Ecto neural progenitor cell (in vitro differentiated cells): ENCODE measurements around the gene TSNAX.
"Not testable (repeated sequence)": the region's sequence is repeated elsewhere in the genome, so short reads cannot be mapped to it uniquely, and the experiment has no call there.

Experiments used
- DNase-seq: peaks from one replicate; pipeline ENCODE4 v3.0.0-alpha.2; 2018; ENCODE audit warnings: low spot score

Gene TSNAX

DNA sequence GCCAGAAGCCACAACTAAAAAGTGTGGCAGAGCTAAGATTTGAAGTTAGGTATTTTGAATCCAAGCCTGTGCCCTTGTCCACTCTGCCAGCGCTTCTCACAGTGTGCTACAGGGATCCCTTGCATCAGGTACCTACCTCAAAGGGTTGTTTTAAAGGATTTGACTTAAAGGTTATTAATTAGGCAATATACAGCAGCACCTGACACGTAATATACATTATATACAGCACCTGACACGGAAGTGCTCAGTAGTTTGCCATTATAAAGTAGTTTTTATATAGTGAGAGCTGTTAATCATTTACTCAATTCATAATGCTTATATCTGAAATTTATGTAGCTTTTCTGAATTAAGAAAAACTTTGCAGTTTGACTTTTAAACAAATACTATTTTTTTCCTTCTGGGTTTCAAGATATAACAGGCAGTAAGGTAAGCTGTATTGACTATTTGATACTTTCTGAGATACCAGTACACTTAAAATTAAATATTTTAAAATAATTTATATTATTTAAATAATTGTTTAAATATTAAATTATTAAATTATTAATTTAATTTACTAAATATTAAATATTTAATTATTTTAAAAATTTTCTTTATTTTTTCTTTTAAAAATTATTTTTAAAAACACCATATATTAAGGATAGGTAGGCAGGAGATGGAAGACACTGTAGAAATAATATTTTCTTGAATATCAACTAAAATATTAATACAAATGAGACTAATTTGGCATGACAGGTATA is 33.3 kb downstream of the TSNAX start:
- DNase-seq, result no peak

DNA sequence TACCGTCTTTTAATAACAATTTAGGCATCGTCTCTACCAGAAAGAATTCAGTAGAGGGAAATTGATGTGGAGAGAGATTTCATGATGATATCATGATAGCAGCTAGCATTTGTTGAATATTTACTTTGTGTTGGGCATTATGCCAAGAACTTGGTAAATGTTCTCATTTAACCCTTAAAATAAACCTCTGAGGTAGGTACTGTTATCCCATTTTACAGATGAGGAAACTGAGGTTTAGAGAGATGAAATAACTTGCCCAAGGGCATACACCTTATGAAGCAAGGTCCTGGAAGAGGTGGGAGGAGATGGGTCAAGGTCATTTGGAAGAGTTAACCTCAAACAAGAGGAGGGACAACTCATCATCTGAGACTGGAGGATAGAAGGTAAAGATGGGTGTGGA is 34.8 kb downstream of the TSNAX start:
- no peak for DNase-seq

DNA sequence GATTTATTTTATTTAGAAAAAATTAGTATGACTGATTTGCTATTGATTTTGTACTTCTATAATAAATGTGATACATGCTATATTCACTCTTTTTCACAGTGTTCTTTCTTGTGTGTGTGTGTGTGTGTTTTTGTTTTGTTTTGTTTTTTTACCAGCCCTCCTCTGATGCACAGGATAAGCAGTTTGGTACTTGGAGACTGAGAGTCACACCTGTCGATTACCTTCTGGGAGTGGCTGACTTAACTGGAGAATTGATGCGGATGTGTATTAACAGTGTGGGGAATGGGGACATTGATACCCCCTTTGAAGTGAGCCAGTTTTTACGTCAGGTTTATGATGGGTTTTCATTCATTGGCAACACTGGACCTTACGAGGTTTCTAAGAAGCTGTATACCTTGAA is 35.9 kb downstream of the TSNAX start:
- DNase-seq, result no peak

DNA sequence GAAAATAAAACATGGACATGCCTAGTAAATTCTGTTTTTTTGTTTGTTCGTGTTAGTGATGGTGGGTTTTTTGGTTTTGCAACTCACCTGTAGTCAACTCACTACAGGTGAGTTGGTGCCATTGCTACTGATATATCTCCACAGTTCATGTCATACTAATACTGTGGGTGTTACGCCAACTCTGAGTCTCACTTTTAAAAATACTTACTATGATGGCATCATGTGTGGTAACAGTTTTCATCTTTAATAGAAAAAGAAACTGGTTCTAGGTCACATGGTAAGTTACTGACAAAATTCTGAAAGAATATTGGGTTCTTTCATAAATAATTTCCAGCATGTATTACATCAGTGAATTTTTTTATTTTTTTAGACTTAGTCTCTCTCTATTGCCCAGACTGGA is 38.0 kb downstream of the TSNAX start:
- DNase-seq, result no peak

DNA sequence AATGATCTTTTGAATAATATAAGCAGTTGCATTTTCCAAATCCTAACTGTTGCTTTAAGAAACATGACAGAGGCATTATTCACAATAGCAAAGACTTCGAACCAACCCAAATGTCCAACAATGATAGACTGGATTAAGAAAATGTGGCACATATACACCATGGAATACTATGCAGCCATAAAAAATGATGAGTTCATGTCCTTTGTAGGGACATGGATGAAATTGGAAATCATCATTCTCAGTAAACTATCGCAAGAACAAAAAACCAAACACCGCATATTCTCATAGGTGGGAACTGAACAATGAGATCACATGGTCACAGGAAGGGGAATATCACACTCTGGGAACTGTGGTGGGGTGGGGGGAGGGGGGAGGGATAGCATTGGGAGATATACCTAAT is 41.8 kb downstream of the TSNAX start:
- not testable (repeated sequence) for DNase-seq

DNA sequence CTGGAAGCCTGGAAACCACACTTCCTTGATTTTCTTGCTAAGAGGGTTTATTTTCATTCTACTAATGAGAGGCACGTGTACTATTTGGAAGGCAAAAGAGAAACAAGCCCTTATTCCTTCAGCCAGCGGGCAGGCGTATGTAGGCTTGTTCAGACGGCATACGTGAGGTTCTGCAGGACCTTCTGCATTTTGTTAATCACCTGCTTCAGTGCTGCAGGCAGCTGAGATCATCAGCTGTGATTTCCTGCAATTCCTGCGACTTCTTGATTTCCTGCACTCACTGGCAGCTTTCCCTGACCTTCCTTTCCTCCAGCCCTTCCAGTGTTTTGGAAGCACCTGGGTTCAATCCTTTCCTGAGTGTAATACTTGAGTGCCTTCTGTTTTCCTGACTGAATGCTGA is 43.4 kb downstream of the TSNAX start:
- DNase-seq, result no peak

DNA sequence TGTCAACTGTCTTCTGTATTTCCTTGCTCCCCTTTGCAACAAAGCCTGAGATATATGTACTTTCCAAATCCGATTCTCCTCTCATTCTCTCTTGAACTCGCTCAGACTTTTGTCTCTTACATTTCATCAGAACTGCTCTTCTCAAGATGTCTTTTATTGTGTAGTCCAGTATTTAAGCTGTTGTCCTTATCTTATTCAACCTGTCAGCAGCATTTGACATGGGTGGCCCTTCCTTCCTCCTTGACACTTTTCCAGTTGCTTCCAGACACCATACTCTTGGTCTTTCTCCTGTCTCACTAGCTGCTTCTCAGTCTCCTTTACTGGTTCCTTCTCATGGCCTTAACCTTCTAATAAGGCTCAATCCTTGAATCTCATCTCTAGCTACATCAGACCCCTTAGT is 47.0 kb downstream of the TSNAX start:
- no peak for DNase-seq

DNA sequence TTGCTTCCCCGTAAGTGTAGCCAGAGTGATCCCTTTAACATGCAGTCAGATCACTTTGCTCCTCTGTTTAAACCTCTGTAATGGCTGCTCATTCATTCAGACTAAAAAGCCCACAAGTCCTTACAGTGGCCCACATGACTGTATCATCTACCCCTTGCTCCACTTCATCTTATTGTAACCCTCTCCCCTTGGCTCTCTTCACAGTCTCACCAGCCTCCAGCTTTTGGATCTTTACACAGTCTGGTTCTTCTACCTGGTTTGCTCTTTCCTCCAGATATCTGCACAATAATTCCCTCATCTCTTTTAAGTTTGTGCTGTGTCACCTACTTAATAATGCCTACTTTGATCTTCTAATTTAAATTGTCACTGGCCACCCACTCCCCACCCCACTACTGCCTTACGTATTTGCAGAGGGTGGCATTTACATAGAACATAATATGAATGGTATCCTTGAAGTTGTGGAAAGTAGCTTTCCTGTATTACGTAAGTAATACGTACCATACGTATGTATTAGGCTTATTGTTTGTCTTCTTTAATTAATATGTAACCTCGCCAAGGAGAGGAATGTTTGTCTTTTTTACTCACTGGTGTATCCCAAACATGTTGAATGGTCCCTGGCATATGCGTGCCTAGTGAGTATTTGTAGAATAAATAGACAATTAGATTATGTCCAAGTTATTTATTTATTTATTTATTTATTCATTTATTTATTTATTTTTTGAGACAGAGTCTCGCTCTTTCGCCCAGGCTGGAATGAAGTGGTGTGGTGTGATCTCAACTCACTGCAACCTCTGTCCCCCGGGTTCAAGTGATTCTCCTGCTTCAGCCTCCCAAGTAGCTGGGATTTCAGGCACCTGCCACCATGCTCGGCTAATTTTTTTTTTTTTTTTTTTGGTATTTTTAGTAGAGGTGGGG is 48.6 kb downstream of the TSNAX start:
- no peak for DNase-seq

DNA sequence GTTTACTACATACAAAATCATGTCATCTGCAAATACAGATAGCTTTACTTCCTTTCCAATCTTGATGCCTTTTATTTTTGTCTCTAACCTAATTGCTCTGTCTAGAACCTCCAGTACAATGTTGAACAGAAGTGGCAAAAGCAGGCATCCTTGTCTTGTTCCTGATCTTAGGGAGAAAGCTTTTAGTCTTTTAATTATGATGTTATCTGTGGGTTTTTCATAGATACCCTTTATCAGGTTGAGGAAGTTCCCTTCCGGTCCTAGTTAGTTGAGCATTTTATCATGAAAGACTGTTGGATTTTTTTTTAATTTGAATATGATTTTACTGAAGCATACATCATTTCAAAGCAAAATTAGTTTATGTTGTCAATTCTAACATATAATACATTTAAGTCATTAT is 52.4 kb downstream of the TSNAX start:
- no peak for DNase-seq

DNA sequence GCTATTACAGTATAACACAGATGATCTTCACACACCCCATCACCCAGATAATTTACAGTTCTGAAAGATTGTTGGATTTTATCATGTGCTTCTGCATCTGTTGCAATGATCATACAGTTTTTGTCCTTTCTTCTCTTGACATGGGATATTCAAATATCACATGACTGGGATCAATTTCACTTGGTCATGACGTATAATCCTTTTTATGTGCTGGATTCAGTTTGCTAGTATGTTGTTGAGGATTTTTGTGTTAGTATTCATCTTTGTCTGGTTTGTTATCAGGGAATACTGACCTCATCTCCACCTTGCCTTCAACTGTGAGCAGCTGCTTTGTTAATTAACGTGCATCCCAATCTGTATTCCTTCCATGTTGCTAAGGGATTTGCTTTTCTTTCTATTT is 53.4 kb downstream of the TSNAX start:
- no peak for DNase-seq

DNA sequence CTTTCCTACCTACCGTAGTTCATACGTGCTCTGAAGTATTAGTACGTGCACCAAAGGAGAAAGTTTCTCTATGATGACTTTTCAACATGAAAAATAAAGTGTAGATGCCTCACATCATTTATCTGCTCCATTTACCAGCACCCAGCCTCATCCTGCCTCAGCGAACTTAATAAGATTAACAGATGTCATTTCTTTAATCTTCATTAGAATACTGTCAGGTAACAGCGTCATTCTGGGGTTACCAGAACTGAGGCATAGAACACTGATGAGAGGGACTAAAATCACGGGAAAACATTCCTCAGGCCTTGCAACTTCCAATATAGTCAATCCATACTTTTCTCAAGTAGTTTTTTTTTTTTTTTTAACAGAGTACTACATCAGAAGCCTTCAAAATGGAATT is 54.9 kb downstream of the TSNAX start:
- DNase-seq, result no peak

DNA sequence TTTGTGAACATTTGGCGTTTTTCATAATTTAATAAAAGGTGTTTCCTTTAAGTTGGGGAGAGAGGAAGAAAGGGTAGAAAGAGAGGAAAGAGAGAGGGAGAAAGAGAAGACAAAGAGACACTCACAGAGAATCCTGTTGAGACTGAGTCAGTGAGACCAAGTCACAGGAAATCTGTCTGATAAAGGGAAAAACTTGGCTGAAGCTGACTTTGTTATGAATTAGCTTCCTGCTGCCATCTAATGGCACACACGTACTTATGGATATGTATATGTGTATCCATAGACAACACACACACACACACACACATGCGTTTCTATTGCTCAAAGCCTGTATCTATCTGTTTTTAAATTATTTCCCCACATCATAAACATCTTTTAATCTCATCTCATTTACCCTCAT is 55.6 kb downstream of the TSNAX start:
- no peak for DNase-seq

DNA sequence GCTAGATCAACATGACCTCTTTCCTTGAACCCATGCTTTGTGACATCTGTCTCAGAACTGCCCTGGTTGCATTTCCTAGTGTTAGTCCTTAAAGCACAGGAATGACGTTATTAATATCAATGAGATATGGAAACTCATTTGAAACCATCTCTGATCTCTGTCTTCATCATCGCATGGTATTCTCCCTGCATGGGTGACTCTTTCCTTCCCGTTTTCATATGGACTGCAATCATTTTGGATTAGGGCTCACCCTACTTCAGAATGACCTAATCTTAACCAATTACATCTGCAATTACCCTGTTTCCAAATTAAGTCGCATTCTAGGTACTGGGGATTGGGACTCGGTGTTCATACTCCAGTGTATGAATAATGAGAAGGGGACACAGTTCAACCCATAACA is 56.5 kb downstream of the TSNAX start:
- DNase-seq, result no peak

DNA sequence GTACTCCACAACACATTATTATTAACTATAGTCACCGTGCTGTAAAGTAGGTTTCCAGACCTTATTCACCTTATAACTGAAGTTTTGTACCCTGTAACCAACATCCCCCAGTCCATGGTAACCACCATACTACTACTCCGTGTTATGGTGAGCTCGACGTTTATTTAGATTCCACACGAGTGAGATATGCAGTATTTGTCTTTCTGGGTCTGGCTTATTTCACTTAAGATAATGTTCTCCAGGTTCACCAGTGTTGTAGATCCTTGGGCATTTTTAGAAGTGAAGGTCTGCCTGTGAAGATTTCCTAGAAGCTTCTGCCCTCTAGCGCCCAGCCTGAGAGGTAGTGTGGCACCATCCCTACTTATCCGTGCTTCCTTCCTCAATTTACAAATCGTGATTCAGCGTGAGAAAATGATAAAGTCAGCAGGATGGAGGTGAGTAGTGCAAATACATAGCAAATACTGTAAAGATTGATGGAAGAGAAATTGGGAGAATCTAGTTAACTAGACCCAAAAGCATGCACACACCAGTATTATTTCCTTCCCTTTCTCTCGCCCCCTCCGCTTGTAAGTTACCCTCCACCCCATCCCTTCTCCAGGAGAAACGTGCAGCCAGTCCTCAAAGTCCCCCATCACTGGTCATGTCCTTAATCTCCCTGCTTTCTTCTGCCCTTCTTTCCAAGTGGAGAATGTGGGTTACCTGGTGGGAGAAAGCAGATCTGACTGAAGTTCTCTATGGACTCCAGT is 62.2 kb downstream of the TSNAX start:
- no peak for DNase-seq

DNA sequence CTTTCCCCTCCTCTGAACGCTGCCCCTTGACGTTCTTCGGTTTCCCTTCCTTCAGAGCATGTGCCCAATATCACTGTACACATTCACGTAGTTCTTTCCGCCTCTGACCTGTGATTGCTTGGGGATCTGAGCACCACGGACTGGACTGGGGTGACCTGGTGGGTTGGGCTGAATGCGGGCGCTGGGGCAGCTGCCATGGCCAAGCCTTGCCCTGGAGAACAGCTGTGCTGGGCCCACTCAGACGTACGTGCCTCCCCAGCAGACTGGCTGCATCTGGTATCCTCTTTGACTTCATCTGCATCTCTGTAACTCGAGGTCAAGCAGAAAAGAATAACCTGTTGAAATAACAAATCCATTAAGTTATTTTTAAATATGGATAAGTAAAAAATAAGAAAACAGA is 63.0 kb downstream of the TSNAX start:
- DNase-seq, result no peak

DNA sequence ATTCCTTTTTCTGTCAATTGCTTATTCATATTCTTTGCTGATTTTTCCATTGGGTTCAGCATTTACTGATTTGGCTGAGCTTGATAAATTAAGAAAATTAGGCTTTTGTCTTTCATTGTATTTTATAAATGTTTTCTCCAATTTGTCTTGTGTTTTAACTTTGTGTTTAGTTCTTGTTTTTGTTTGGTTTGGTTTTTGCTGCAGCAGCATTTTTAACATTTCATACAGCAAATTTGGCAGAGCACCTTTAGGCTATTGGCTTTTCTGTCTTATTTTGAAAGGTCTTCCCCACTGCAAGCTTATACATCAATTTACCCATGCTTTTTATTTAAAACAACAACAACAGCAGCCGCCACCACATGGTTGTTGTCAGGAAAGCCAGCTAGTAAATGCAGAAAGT is 64.3 kb downstream of the TSNAX start:
- no peak for DNase-seq

DNA sequence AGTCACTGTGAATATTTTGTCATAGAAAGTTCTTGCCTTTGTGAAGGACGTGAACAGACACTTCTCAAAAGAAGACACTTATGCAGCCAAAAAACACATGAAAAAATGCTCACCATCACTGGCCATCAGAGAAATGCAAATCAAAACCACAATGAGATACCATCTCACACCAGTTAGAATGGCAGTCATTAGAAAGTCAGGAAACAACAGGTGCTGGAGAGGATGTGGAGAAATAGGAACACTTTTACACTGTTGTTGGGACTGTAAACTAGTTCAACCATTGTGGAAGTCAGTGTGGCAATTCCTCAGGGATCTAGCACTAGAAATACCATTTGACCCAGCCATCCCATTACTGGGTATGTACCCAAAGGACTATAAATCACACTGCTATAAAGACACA is 64.8 kb downstream of the TSNAX start:
- DNase-seq, result not testable (repeated sequence)

DNA sequence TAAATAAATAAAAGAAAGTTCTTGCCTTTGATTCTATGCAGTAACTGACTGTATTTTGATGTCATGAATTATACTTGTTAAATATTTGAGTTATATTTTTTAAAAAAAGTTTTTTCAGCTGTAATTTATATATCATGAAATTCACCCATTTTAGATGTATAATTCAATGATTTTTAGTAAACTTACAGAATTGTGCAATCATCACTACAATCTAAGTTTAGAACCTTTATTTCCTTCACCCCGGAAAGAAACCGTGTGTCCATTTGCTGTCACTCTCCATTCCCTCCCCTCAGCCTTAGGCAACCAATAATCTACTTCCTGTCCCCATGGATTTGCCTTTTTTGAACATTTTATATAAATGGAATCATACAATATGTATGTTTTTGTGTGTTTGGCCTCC is 65.7 kb downstream of the TSNAX start:
- no peak for DNase-seq

DNA sequence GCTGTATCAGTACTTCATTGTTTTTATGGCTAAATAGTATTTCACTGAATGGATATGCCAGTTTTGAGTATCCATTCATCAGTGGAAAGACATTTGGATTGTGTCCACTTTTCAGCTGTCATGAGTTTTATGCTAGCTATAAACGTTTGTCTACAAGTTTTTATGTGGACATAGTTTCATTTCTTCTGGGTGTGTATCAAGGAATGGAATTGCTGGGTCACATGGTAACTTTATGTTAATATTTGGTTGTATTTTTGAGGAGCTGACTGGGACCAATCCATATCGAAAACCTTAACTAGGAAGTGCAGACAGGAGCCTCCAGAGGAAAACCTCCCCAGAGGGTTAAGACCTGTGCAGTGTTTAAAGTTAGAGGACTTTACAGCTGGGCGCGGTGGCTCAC is 66.3 kb downstream of the TSNAX start:
- no peak for DNase-seq

DNA sequence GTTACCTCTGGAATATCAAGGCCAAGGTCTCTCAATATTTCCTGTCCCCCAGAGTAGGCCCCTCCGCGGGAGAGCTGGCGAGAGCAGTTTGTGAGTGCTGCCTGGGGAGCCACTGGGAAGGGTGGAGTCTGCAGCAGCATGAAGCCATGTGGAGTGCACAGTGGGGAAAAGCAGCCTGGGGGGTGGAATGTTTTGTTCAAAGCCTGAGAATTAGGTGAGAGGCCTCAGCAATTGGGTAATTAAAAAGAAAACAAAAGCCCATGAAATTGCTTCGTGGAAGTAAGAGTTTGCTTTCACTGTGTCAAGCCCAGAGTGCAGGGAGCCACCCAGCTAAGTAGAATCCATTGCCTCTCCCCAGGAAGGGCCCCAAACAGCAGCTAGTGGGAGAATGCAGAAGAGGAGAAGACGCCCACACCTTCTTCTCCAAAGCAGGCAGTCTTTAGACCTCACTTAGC is 67.9 kb downstream of the TSNAX start:
- no peak for DNase-seq

DNA sequence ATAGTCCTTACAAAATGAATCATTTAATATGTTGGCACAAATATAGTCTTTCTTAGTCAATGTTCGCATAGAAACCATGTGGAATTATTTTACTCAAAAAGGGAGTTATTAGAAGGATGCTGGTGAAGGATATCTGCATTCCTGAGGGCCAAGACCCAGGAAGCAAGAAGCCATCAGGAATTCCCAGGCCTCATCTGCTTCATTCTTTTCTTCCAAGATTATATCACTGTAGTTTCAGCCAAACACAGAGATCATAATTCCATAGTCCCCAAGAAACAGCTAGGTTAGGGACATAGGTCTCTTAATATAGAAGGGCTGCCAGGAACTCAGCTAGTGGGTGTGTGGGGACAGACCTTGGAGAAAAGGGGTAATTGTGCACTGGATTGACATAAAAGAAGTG is 69.5 kb downstream of the TSNAX start:
- DNase-seq, result no peak

DNA sequence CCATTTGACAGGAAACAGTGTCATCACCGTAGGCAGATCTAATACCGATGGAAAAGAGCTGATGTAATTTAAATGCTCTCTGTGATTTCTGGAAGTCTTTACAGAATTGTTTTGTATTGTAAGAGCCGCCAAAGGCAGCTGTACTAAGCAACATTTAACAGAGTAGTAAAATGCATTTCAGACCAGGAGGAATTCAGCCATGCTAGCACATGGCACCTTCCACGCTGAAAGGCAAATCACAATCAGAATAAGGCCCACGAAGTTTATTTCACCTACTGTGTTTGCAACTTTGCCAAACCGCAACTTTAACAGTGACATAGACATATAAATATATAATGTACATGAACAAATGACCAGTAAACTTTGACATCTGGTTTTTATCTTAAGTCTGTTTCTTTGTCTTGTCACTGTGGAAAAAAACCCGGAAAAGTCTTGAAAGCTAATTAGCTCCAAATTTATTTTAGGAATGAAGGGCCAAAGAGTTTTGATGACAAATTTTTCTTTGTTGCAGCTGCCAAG is 72.0 kb downstream of the TSNAX start:
- DNase-seq, result no peak
